ENCODE data around the gene DENR. TPM values are rescaled to one million over a fixed set of nuclear protein-coding genes. Genes with fewer than 3 reads are reported as not detected.

The DENR gene
- polyA plus RNA-seq, 1 donor from 2014 or later = 85.1 TPM

GRCh38 chr12:122725452-122726079 is 27.1 kb upstream of the DENR start:
- no peaks in the 10 kb centered on the region for H3K9me2 ChIP-seq (ENCODE audit: insufficient read depth, low read length)
- no peak overlapping the region for H2AFZ ChIP-seq (ENCODE audit: low read depth, low read length)
- no peak overlapping the region for H3K4me3 ChIP-seq (ENCODE audit: low read length)
- no peaks in the 10 kb centered on the region for H3K9me3 ChIP-seq (ENCODE audit: low read length)
- H3K27me3 ChIP-seq (ENCODE audit: insufficient read depth, low read depth, low read length) = no peaks in the 10 kb centered on the region
- no peaks in the 10 kb centered on the region for H4K20me1 ChIP-seq (ENCODE audit: insufficient read depth)
- no peak overlapping the region for H3K9ac ChIP-seq (ENCODE audit: low read length)
- no peak for TF ChIP-seq CTCF (IDR thresholded peaks at IDR 0.05; ENCODE audit: poor library complexity, severe bottlenecking)
- no peak for TF ChIP-seq REST (IDR thresholded peaks at IDR 0.05; ENCODE audit: borderline replicate concordance)
- no peak for TF ChIP-seq SMC3 (conservative IDR thresholded peaks at IDR 0.05; ENCODE audit: poor library complexity)
- TF ChIP-seq EZH2 (IDR thresholded peaks at IDR 0.05; ENCODE audit: borderline replicate concordance, insufficient read depth, low read length, poor library complexity, severe bottlenecking) = no peak
- no peak for TF ChIP-seq EP300 (conservative IDR thresholded peaks at IDR 0.05; ENCODE audit: poor library complexity, severe bottlenecking)
- TF ChIP-seq TAF1 (IDR thresholded peaks at IDR 0.05; ENCODE audit: low read depth) = no peak
- TF ChIP-seq RAD21 (conservative IDR thresholded peaks at IDR 0.05) = no peak
- H3K79me2 ChIP-seq (replicated peaks; ENCODE audit: insufficient read depth, low read length) = no peaks in the 10 kb centered on the region
- H3K36me3 ChIP-seq (ENCODE audit: insufficient read depth, low read length) = no peaks in the 10 kb centered on the region
- no peak overlapping the region for H3K4me2 ChIP-seq (ENCODE audit: low read length)
- no peaks in the 10 kb centered on the region for H3F3A ChIP-seq (ENCODE audit: insufficient read depth, low read length, poor library complexity, severe bottlenecking)
- no peak overlapping the region for H3K27ac ChIP-seq (ENCODE audit: low read length)

- no peaks in the 10 kb centered on the region for H3F3A ChIP-seq (ENCODE audit: insufficient read depth, low read length, poor library complexity, severe bottlenecking)
- TF ChIP-seq CTCF (IDR thresholded peaks at IDR 0.05; ENCODE audit: poor library complexity, severe bottlenecking) = no peak
- no peak for TF ChIP-seq EZH2 (IDR thresholded peaks at IDR 0.05; ENCODE audit: borderline replicate concordance, insufficient read depth, low read length, poor library complexity, severe bottlenecking)
- no peak for TF ChIP-seq POLR2AphosphoS5 (IDR thresholded peaks at IDR 0.05)
- no peak for TF ChIP-seq TAF1 (IDR thresholded peaks at IDR 0.05; ENCODE audit: low read depth)
- no peaks in the 10 kb centered on the region for H4K20me1 ChIP-seq (ENCODE audit: insufficient read depth)
- no peaks in the 10 kb centered on the region for H3K27me3 ChIP-seq (ENCODE audit: insufficient read depth, low read depth, low read length)
- no peak overlapping the region for H3K27ac ChIP-seq (ENCODE audit: low read length)
- H3K4me3 ChIP-seq (ENCODE audit: low read length) = no peak overlapping the region
- no peak overlapping the region for H3K4me2 ChIP-seq (ENCODE audit: low read length)
- no peaks in the 10 kb centered on the region for H3K9me3 ChIP-seq (ENCODE audit: low read length)
- H3K36me3 ChIP-seq (ENCODE audit: insufficient read depth, low read length) = no peaks in the 10 kb centered on the region
- H3K9ac ChIP-seq (ENCODE audit: low read length) = no peak overlapping the region
- no peak overlapping the region for H2AFZ ChIP-seq (ENCODE audit: low read depth, low read length)
- H3K9me2 ChIP-seq (ENCODE audit: insufficient read depth, low read length) = no peaks in the 10 kb centered on the region
- no peaks in the 10 kb centered on the region for H3K79me2 ChIP-seq (replicated peaks; ENCODE audit: insufficient read depth, low read length)
Observed at GRCh38 chr12:122726080-122726558, 26.5 kb upstream of the DENR start.

Measured in neural cell (in vitro differentiated cells).